IMR-90 (cell line): ENCODE measurements around the gene NAGPA. TPM values are rescaled to one million over a fixed set of nuclear protein-coding genes. Genes with fewer than 3 reads are reported as not detected.

Experiments used
- ATAC-seq: fragments of 200-7000 bp; cut with Tn5 transposase; 2 replicates; pipeline ENCODE4 v1.9.1; 2020; ENCODE audit warnings: low read depth, mild to moderate bottlenecking, moderate library complexity
- BruUV-seq: library from RNA; stranded (reverse); fragments of 400-500 nt; replicated peaks from 2 replicates; lab custom pipeline; 2021; lab: Mats Ljungman, UMichigan
- CTCF ChIA-PET: fragments of 300-600 bp; formaldehyde crosslinking; extraction: SDS; loops from one replicate; lab custom pipeline; 2021; ENCODE audit warnings: antibody characterized with exemption; lab: Yijun Ruan, JAX
- POLR2A ChIA-PET: fragments of 300-600 bp; sonication (Branson Sonifier 250); formaldehyde crosslinking; loops from one replicate; lab custom pipeline; 2022; ENCODE audit warnings: antibody characterized with exemption; ENCODE audit not compliant: unreplicated experiment; lab: Charles Lee
- DNase-seq: peaks from one replicate; pipeline ENCODE4 v3.0.0; 2013
- H2AFZ ChIP-seq: replicated peaks from 2 replicates; pipeline ENCODE3; 2013; ENCODE audit warnings: low read length, mild to moderate bottlenecking; ENCODE audit not compliant: poor library complexity
- H2AK5ac ChIP-seq: 2 replicates; pipeline ENCODE4 v1.6.1; 2013; ENCODE audit warnings: low read depth, low read length, inconsistent platforms
- H2AK9ac ChIP-seq: replicated peaks from 2 replicates; pipeline ENCODE3; 2013; ENCODE audit warnings: mild to moderate bottlenecking, low read depth, low read length, moderate library complexity; ENCODE audit not compliant: poor library complexity
- H2BK120ac ChIP-seq: 2 replicates; pipeline ENCODE4 v1.6.1; 2013; ENCODE audit warnings: low read depth, low read length, inconsistent platforms
- H2BK15ac ChIP-seq: 3 replicates; pipeline ENCODE4 v1.6.1; 2013; ENCODE audit warnings: low read depth, low read length, inconsistent platforms
- H2BK20ac ChIP-seq: 2 replicates; pipeline ENCODE4 v1.6.1; 2013; ENCODE audit warnings: low read depth, mild to moderate bottlenecking, inconsistent platforms, low read length, moderate library complexity
- H2BK5ac ChIP-seq: 2 replicates; pipeline ENCODE4 v1.6.1; 2013; ENCODE audit warnings: mild to moderate bottlenecking, low read depth, low read length, inconsistent platforms; ENCODE audit not compliant: poor library complexity, severe bottlenecking
- H3K14ac ChIP-seq: replicated peaks from 2 replicates; pipeline ENCODE4 v1.6.1; 2013; ENCODE audit warnings: low read depth, low read length, inconsistent platforms
- H3K18ac ChIP-seq: 2 replicates; pipeline ENCODE4 v1.6.1; 2013; ENCODE audit warnings: low read depth, low read length, control low read depth
- H3K23ac ChIP-seq: 2 replicates; pipeline ENCODE4 v1.6.1; 2013; ENCODE audit warnings: low read depth, low read length, inconsistent platforms
- H3K27ac ChIP-seq: 2 replicates; pipeline ENCODE4 v1.5.1; 2013; ENCODE audit warnings: mild to moderate bottlenecking, control low read depth, low read length; ENCODE audit not compliant: insufficient read depth
- H3K27me3 ChIP-seq: 2 replicates; pipeline ENCODE4 v1.6.1; 2013; ENCODE audit warnings: low read length; ENCODE audit not compliant: control insufficient read depth, insufficient read depth
- H3K36me3 ChIP-seq: 2 replicates; pipeline ENCODE4 v1.6.1; 2013; ENCODE audit warnings: low read length, mixed read lengths; ENCODE audit not compliant: control insufficient read depth, insufficient read depth
- H3K4ac ChIP-seq: 2 replicates; pipeline ENCODE4 v1.6.1; 2013; ENCODE audit warnings: low read depth, low read length, inconsistent platforms
- H3K4me1 ChIP-seq: 2 replicates; pipeline ENCODE4 v1.6.1; 2013; ENCODE audit warnings: low read length, mixed read lengths; ENCODE audit not compliant: control insufficient read depth, insufficient read depth
- H3K4me2 ChIP-seq: 2 replicates; pipeline ENCODE4 v1.6.1; 2013; ENCODE audit warnings: low read depth, mild to moderate bottlenecking, control low read depth, low read length, moderate library complexity
- H3K4me3 ChIP-seq: 2 replicates; pipeline ENCODE4 v1.5.1; 2013; ENCODE audit warnings: low read depth, mild to moderate bottlenecking, control low read depth, low read length, moderate library complexity; ENCODE audit not compliant: insufficient read depth
- H3K56ac ChIP-seq: 2 replicates; pipeline ENCODE4 v1.6.1; 2013; ENCODE audit warnings: low read length, inconsistent platforms; ENCODE audit not compliant: insufficient read depth; ENCODE audit errors: extremely low read depth
- H3K79me1 ChIP-seq, 2 experiments: 2 replicates each; pipeline ENCODE4 v1.6.1; 2013; ENCODE audit warnings: low read length in 2 of 2, inconsistent platforms in 1 of 2, low read depth in 1 of 2
- H3K9ac ChIP-seq: 2 replicates; pipeline ENCODE4 v1.6.1; 2013; ENCODE audit warnings: low read depth, low read length, control low read depth
- H3K9me1 ChIP-seq: 2 replicates; pipeline ENCODE4 v1.6.1; 2013; ENCODE audit warnings: low read length, inconsistent platforms; ENCODE audit not compliant: insufficient read depth
- H3K9me3 ChIP-seq: 2 replicates; pipeline ENCODE4 v1.6.1; 2013; ENCODE audit warnings: low read length; ENCODE audit not compliant: control insufficient read depth, insufficient read depth
- H4K20me1 ChIP-seq: 2 replicates; pipeline ENCODE4 v1.6.1; 2013; ENCODE audit warnings: low read length, inconsistent platforms; ENCODE audit not compliant: insufficient read depth
- H4K5ac ChIP-seq: 2 replicates; pipeline ENCODE4 v1.6.1; 2013; ENCODE audit warnings: mild to moderate bottlenecking, low read depth, low read length, control low read depth
- H4K8ac ChIP-seq, 2 experiments: 2 replicates each; pipeline ENCODE4 v1.6.1; 2013; ENCODE audit warnings: low read depth in 2 of 2, low read length in 2 of 2, control low read depth in 1 of 2, inconsistent platforms in 1 of 2
- H4K91ac ChIP-seq: 2 replicates; pipeline ENCODE4 v1.6.1; 2013; ENCODE audit warnings: low read depth, low read length, inconsistent platforms; ENCODE audit not compliant: insufficient read depth
- BHLHE40 ChIP-seq: fragments of 150-350 bp; IDR thresholded peaks from 2 replicates; pipeline ENCODE4 v1.6.1; 2016; ENCODE audit warnings: mild to moderate bottlenecking, low read depth, low read length
- CEBPB ChIP-seq: IDR thresholded peaks from 2 replicates; pipeline ENCODE4 v1.6.1; 2012; ENCODE audit warnings: low read depth, low read length, improper control_type of control experiment
- CHD1 ChIP-seq: IDR thresholded peaks from 2 replicates; pipeline ENCODE4 v1.6.1; 2012; ENCODE audit warnings: low read depth, low read length, improper control_type of control experiment
- CTCF ChIP-seq: conservative IDR thresholded peaks from 2 replicates; pipeline ENCODE4 v1.5.1; 2012; ENCODE audit warnings: mild to moderate bottlenecking, low read depth, low read length, improper control_type of control experiment
- ELK1 ChIP-seq: fragments of 150-350 bp; IDR thresholded peaks from 2 replicates; pipeline ENCODE4 v1.6.1; 2016; ENCODE audit warnings: low read depth, mild to moderate bottlenecking, low read length, moderate library complexity, borderline replicate concordance
- FOS ChIP-seq: fragments of 150-350 bp; IDR thresholded peaks from 2 replicates; pipeline ENCODE4 v1.6.1; 2016; ENCODE audit warnings: low read depth, low read length
- MAFK ChIP-seq: IDR thresholded peaks from 2 replicates; pipeline ENCODE4 v1.6.1; 2012; ENCODE audit warnings: low read depth, low read length, improper control_type of control experiment
- MAZ ChIP-seq: IDR thresholded peaks from 2 replicates; pipeline ENCODE4 v1.6.1; 2012; ENCODE audit warnings: low read depth, mild to moderate bottlenecking, low read length, improper control_type of control experiment, moderate library complexity, borderline replicate concordance
- MXI1 ChIP-seq: IDR thresholded peaks from 2 replicates; pipeline ENCODE4 v1.6.1; 2012; ENCODE audit warnings: low read depth, mild to moderate bottlenecking, low read length, moderate library complexity, borderline replicate concordance
- POLR2A ChIP-seq: IDR thresholded peaks from 2 replicates; pipeline ENCODE4 v1.6.1; 2012; ENCODE audit warnings: mild to moderate bottlenecking, low read depth, low read length
- RAD21 ChIP-seq: IDR thresholded peaks from 2 replicates; pipeline ENCODE4 v1.6.1; 2012; ENCODE audit warnings: low read length, improper control_type of control experiment
- RCOR1 ChIP-seq: IDR thresholded peaks from 2 replicates; pipeline ENCODE4 v1.6.1; 2012; ENCODE audit warnings: mild to moderate bottlenecking, low read length, improper control_type of control experiment; ENCODE audit not compliant: insufficient replicate concordance
- RFX5 ChIP-seq: IDR thresholded peaks from 2 replicates; pipeline ENCODE4 v1.8.0; 2012; ENCODE audit warnings: low read depth, mild to moderate bottlenecking, low read length, moderate library complexity
- SMC3 ChIP-seq: fragments of 150-350 bp; IDR thresholded peaks from 2 replicates; pipeline ENCODE4 v1.6.1; 2016; ENCODE audit warnings: low read depth, mild to moderate bottlenecking, antibody characterized with exemption, low read length, moderate library complexity
- WGBS, 2 experiments: methylation state at CpG; one replicate each; pipeline versions ENCODE4 v1.1.5 to v1.1.7; 2013; ENCODE audit warnings: missing lambda C conversion rate in 2 of 2; ENCODE audit not compliant: insufficient read length in 1 of 2; ENCODE audit errors: extremely low coverage in 2 of 2; 5-methylcytosine and 5-hydroxymethylcytosine counted together
- dilution Hi-C: fragments of 300-500 bp; cut with HindIII; formaldehyde crosslinking; loops from one replicate; pipeline ENCODE4 v1.14.3; 2018; ENCODE audit warnings: low sequenced_read_pairs; ENCODE audit not compliant: unreplicated experiment
- in situ Hi-C: fragments of 300-500 bp; cut with MboI; formaldehyde crosslinking; loops from 3 replicates; pipeline ENCODE4 v1.14.3; 2019; ENCODE audit warnings: low sequenced_read_pairs, inconsistent platforms, mixed read lengths
- intact Hi-C: fragments of 100-400 bp; cut with micrococcal nuclease; formaldehyde crosslinking; loops from 2 replicates; pipeline ENCODE4 v1.10.0; 2022
- polyA plus RNA-seq, 3 experiments: library from polyadenylated mRNA; depleted of rRNA; stranded (reverse); fragments of >200 nt; gene quantifications; 2 replicates each; pipeline ENCODE4 v1.2.3, GENCODE V29; 2012; ENCODE audit warnings: low replicate concordance in 1 of 3
- total RNA-seq: library from RNA; depleted of rRNA; stranded (reverse); fragments of >200 nt; gene quantifications from 2 replicates; pipeline ENCODE4 v1.2.3, GENCODE V29; 2012

NAGPA gene
- total and polyA plus RNA-seq, 2 of the 4 experiments (the other 2 are of a cell fraction): 6.5 to 12.2 TPM

- in situ Hi-C loops (no loop called here), intact Hi-C loops (no loop called here), dilution Hi-C loops (no loop called here)
- Histone ChIP-seq H2BK5ac (no peak overlapping the region), H3K4ac (no peak overlapping the region), H3K4me1 (no peaks in the 10 kb centered on the region), H3K27ac (no peak overlapping the region), H3K27me3 (peaks cover 15% of the 10 kb centered on the region; the same call in 1 of the 2 replicates), H2BK20ac (no peak overlapping the region), H3K9ac (no peak overlapping the region), H2BK120ac (no peak overlapping the region), H3K9me3 (no peaks in the 10 kb centered on the region), H3K9me1 (no peaks in the 10 kb centered on the region), H3K56ac (no peak overlapping the region), H3K4me2 (no peak overlapping the region), H3K18ac (no peak overlapping the region), H4K20me1 (no peaks in the 10 kb centered on the region), H2AK5ac (no peak overlapping the region), H3K23ac (no peak overlapping the region), H2AFZ (no peak overlapping the region), H3K36me3 (no peaks in the 10 kb centered on the region), H2AK9ac (no peak overlapping the region), H3K14ac (no peak overlapping the region), H3K4me3 (no peak overlapping the region), H4K91ac (no peak overlapping the region), H3K79me1 (no peaks in the 10 kb centered on the region), H4K8ac (no peak overlapping the region), H2BK15ac (no peak overlapping the region), H4K5ac (no peak overlapping the region)
- ATAC-seq (no peak), DNase-seq (no peak)
- BruUV-seq: no TSS peak
- WGBS, 2 experiments: 86% methylated on average over 2 of the region's 6 CpGs; no CpG with 5 or more reads in 1 of the 2 experiments
- TF ChIP-seq MAZ (no peak), RAD21 (no peak), POLR2A (no peak), RFX5 (no peak), MXI1 (no peak), MAFK (no peak), CEBPB (no peak), ELK1 (no peak), SMC3 (no peak), FOS (no peak), RCOR1 (no peak), CHD1 (no peak), CTCF (no peak), BHLHE40 (no peak)
- CTCF ChIA-PET: no interaction called here
- POLR2A ChIA-PET: no interaction called here
Measured at GRCh38 chr16:5019775-5020174, 14.0 kb downstream of the NAGPA start.
